Measurements from ENCODE around the gene JARID2.

- TF ChIP-seq CTCF (IDR thresholded peaks at IDR 0.05; ENCODE audit: low read depth, low read length) = no peak
- no peak for TF ChIP-seq POLR2A (IDR thresholded peaks at IDR 0.05; ENCODE audit: extremely low read depth, insufficient read length)
- no peak for TF ChIP-seq MYC (IDR thresholded peaks at IDR 0.05; ENCODE audit: low read depth, low read length)
- TF ChIP-seq MAX (IDR thresholded peaks at IDR 0.05; ENCODE audit: low read depth, low read length) = no peak
Measured at GRCh38 chr6:15382089-15382488, 136.2 kb downstream of the JARID2 start.

All from NB4 (cell line).